ENCODE data around the gene PDIK1L.

PDIK1L gene

GRCh38 chr1:26164861-26165842, 53.5 kb downstream of the PDIK1L start:
- DNase-seq (ENCODE audit: low read depth): no peak
- no peak for TF ChIP-seq CTCF (IDR thresholded peaks at IDR 0.05; ENCODE audit: control insufficient read depth, extremely low read depth, insufficient read depth)
- H3K4me3 ChIP-seq (ENCODE audit: low read depth, low read length): no peak overlapping the region

GRCh38 chr1:26166719-26167281, 55.2 kb downstream of the PDIK1L start:
- TF ChIP-seq CTCF (IDR thresholded peaks at IDR 0.05; ENCODE audit: control insufficient read depth, extremely low read depth, insufficient read depth): no peak
- no peak for DNase-seq (ENCODE audit: low read depth)
- no peak overlapping the region for H3K4me3 ChIP-seq (ENCODE audit: low read depth, low read length)

- no peak for DNase-seq (ENCODE audit: low read depth)
- H3K4me3 ChIP-seq (ENCODE audit: low read depth, low read length): peak within 1 kb of the TSS; percentile 78
- no peak for TF ChIP-seq CTCF (IDR thresholded peaks at IDR 0.05; ENCODE audit: control insufficient read depth, extremely low read depth, insufficient read depth)
Observed at GRCh38 chr1:26168410-26169197, 57.0 kb downstream of the PDIK1L start, which contains the start of gene C1orf232. C1orf232 (minus strand) TSS chr1:26168963; CDS start chr1:26168499, 464 bp downstream.

- H3K4me3 ChIP-seq (ENCODE audit: low read depth, low read length): peak overlapping the region; percentile 78
- TF ChIP-seq CTCF (IDR thresholded peaks at IDR 0.05; ENCODE audit: control insufficient read depth, extremely low read depth, insufficient read depth): no peak
- DNase-seq (ENCODE audit: low read depth): no peak
Observed at GRCh38 chr1:26169198-26169554, 57.6 kb downstream of the PDIK1L start.

- H3K4me3 ChIP-seq (ENCODE audit: low read depth, low read length): peak within 1 kb of the TSS; percentile 78
- peak; percentile 80 for TF ChIP-seq CTCF (IDR thresholded peaks at IDR 0.05; ENCODE audit: control insufficient read depth, extremely low read depth, insufficient read depth)
- DNase-seq (ENCODE audit: low read depth): peak; percentile 39
Observed at GRCh38 chr1:26169669-26170471, 58.2 kb downstream of the PDIK1L start, which contains the start of gene ZNF593. ZNF593 (plus strand) TSS chr1:26169908; CDS start chr1:26169984, 76 bp downstream.

- peak overlapping the region; percentile 78 for H3K4me3 ChIP-seq (ENCODE audit: low read depth, low read length)
- TF ChIP-seq CTCF (IDR thresholded peaks at IDR 0.05; ENCODE audit: control insufficient read depth, extremely low read depth, insufficient read depth): no peak
- no peak for DNase-seq (ENCODE audit: low read depth)
Observed at GRCh38 chr1:26170472-26170821, 58.8 kb downstream of the PDIK1L start.

Data from LNCaP clone FGC (cell line).